ENCODE data around the gene ADCK1.
"Not testable (repeated sequence)": the region's sequence is repeated elsewhere in the genome, so short reads cannot be mapped to it uniquely, and the experiment has no call there.

Gene ADCK1

DNA sequence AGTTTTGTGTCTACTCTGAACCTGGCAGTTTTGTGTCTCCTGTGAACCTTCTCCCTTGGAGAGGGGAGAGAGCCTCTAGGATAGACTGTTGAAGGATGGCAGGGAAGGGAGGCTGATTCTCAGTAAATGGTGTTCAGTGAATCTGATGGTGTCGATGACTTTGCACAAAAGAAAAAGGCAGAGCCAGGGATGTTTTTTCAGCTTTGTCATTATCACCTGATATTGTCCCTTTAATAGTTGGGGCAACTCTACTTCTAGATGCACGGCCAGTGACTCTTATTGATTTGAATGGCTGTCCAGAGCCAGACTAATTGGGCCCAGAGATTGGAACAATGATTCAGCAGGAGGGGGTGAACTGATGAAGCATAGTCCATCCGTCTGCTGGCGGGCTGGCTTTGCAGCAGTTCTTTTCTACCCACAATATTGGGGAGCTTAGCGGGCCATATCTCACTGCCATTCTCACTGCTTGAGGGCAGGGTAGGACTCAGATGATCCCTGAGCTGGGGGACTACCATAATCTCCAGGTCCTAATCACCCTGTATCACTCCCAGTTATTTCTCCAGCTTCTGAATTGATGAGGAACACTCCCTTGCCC lies 93.1 kb downstream of the ADCK1 start:
- H3K4me3 ChIP-seq (ENCODE audit: low read depth, low read length) = no peak overlapping the region

DNA sequence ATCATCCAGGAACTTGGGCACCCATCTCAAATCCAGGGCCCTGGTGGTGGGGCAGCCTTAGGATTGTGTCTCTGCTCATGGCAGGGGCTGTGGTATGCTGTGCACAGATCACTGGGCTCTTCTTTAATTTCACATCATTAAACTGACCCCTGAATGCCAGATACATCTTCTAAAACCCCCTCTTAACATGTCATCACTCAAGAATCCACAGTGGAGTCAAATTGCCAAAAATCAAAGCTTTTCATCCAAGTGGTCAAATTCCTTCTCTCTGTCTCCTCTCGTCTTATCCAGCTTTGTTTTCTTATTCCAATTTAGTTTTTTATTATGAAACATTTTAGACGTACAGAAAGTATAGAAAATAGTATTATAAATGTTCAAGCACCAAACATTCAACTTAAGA lies 97.5 kb downstream of the ADCK1 start:
- no peak overlapping the region for H3K4me3 ChIP-seq (ENCODE audit: low read depth, low read length)

DNA sequence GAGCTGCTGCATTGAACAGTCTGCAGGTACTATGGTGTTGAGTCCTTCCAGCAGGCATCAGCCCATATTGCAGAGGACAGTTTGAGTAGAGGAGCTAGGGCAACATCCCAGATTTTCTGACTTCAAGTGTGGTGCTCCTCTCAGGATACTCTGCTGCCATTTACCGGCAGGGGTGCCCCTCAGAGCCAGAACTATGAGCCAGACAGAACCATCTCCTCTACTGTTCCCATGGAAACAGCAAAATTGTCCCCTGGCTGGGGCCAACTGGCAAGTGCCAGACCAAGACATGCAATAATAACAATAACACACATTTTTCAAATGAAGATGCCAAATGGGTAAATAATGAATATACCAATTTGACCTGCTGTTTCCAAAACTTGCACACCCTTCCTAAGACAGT lies 102.9 kb downstream of the ADCK1 start:
- no peak overlapping the region for H3K4me3 ChIP-seq (ENCODE audit: low read depth, low read length)

DNA sequence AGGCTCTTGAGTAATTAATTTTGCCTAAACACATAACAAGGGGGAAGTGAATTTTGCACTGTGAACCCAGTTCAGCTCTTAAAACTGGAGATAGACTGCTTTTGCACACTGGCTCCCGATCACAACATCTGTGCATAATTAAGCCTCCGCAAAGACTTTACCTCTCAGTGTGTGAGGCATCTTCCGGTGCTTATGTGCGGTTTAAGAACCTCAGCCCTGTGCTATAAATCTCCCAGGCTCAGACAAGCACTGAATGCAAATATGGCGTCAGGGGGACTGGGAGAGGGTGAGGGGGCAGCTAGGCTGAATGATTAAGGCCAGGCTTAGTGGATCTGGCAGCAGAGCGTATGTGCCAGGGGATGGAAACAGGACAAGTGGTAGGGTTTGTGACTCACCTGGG lies 103.3 kb downstream of the ADCK1 start:
- H3K4me3 ChIP-seq (ENCODE audit: low read depth, low read length) = no peak overlapping the region

DNA sequence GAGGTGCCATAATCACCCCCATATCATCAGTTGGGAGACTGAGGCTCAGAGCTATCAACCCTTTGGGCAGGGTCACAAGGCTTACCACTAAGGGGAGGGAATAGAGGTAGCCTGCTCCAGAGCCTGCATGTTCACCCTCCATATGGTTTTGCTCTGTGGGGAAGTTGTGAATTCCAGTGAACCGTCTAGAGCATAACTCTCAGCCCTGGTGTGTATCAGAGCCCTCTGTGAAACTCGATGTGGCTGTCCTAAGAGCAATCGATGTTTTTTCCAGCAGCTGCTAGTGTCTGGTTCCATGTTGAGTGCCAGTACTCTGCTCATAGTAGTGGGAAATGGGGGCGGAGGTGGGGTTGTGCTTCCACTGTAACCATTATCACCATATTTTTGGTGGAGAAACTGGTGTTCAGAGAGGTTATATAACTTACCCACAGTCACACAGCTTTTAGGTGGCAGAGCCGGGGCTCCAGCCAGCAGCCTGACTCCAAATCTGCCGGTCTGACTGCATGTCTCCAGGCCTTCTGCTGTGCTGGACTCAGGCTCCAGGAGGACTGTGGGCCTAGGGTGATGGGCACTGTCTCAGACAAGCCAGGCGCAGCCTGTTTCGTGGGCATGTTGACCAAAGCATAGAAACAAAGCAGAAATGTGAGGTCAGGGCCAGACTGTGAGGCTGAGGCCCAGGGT lies 104.2 kb downstream of the ADCK1 start:
- no peak overlapping the region for H3K4me3 ChIP-seq (ENCODE audit: low read depth, low read length)

DNA sequence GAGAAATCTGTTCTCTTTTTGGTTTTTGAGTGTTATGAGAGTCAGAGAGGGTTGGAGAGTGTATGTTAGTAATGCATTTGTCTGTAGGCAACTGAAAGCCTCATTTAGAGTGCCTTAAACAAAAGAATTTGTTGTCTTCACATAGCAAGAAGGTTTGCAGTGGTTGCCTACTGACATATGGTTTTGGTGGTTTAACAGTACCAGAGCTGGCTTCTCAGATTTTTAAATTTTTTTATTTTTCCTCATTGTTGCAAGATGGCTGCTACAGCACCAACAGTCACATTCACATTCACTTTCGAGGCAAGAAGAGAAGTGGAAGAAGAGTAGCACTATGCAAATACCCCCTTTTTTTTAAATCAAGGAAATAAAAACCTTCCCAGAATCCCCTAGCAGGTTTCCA lies 106.5 kb downstream of the ADCK1 start:
- H3K4me3 ChIP-seq (ENCODE audit: low read depth, low read length) = no peak overlapping the region

DNA sequence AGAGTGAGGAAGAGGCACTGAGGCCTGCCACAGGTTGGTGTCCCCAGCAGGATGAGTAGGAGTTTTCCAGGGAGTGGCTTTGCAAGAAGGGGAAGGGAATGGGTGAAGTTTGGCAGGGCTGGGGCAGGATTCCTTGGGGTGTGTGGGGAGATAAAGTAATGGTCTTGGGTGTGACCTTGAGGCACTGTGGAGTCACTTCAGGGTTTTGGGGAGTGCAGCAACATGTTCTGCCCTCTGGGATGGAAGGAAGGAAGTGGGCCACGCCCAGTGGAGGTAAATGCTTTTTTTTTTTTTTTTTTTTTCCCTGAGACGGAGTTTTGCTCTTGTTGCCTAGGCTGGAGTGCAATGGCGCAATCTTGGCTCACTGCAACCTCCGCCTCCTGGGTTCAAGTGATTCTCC lies 108.9 kb downstream of the ADCK1 start:
- no peak overlapping the region for H3K4me3 ChIP-seq (ENCODE audit: low read depth, low read length)

DNA sequence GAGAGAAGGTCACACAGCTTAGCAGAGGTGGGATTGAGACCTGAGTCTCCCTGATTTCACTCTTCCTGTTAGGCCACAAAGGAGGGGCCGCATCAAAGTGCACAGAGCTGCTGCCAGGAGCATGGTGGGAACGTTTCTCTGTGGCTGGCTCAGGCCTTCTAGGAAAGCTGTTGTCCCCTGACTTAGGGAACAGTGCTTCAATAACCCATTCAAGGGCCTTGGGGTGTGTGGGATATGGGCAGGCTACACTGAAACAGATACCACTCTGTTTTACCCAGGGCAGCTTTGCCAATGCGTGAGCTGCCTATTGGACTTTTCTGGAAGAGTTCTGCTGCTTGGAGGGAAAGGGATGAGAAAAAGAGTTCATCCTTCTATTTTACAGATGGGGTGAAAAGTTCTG lies 110.0 kb downstream of the ADCK1 start:
- H3K4me3 ChIP-seq (ENCODE audit: low read depth, low read length) = no peak overlapping the region

DNA sequence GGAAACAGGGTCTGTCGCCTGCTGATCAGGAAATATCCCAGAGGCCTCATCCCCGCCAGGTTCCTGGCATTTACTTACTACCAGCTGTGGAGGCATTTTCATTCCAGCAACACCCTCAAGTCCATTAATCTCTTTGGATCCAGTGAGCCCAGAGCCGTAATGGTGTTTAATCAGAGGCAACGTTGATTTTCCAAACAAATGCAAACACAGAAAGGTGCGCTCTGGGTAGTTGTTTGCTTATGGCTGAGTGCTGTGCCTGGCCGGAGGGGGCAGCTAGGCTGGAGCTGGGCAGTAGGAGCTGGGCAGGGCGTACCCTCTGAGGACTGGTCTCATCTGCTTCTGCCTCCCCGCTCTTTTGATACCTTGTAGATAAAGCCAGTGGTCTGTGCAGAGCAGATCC lies 110.6 kb downstream of the ADCK1 start:
- H3K4me3 ChIP-seq (ENCODE audit: low read depth, low read length) = no peak overlapping the region

DNA sequence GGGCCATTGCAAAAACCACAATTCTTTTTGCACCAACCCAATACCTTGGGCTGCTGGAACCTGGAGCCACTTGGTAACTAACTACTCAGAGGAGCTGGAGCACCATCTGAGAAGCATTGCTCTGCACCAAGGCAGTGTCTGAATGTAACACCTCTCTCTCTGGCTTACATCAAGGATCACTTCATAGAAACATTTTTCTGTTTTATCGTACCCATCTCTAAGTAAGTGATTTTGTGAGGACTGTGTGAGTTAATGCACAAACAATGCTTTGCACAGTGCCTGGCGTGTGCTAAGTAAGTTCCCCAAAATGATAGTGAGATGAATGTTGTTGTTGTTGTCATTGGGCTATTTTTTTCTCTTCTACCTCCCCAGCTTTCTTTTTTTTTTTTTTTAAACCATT lies 111.4 kb downstream of the ADCK1 start:
- H3K4me3 ChIP-seq (ENCODE audit: low read depth, low read length) = no peak overlapping the region

DNA sequence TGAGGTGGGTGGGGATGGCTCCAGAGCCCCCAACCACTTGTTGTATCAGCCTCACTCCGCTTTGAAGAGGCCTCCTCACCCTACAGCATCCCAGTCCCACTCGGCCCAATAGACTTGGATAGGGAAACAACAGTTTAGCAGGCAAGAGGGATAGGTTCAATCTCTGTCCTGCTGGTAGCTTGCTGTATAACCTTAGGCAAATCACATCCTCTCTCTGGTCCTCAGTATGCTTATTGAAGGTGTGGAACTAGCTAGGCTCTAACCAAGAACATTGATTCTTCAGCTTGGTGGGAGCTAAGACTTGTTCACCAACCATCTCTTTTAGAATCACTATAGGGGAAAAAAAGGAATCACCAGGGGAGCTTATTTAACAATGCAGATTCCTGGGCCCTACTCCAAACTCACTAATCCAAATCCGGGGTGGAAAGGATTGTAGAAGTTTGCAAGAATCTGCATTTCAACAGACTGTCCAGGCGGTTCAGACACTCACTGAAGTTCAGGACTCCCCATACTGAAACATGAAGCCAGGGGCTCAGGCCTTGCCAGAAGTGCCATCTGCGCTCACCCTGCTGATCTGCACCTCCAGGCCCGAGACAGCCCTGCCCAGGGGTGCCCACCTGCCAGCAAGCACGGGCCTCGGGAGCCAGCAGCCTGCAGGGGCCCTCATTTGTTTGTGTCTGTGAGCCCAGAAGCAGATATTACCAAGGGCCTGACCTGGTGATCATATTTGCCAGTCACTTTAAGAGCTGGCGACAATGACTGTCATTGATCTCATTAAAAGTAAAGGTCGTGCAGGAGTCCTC lies 113.0 kb downstream of the ADCK1 start:
- H3K4me3 ChIP-seq (ENCODE audit: low read depth, low read length) = no peak overlapping the region

DNA sequence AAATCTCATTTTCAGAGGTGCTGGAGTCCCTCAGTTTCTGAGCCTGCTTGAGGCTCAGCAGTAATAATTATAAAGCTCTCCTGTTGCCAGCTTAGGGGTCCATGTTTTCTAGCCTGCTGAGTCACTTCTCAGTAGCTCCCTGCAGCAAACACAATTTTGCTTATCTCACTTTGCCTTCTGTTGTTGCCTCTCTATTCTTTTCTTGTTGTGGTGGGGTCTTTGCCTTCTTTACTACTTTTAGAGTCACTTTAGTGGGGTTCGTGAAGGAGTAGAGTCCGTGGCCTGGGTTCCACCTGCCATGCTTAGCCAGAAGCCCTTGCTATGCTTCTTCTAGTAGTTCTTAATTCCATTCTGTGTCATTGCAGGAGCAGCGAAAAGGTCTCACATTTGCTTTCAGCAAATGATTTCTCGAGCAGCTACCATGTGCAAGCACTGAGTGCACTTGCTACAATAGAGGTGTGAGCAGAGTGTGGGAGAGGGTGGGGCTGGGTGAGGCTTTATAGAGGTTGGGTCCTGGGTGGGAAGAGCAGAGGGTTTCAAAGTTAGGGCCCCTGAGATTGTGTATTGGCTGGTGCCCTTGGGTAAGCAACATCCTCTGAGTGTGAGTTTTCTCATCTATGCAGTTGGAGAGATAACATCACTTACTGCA lies 114.3 kb downstream of the ADCK1 start:
- no peak overlapping the region for H3K4me3 ChIP-seq (ENCODE audit: low read depth, low read length)

DNA sequence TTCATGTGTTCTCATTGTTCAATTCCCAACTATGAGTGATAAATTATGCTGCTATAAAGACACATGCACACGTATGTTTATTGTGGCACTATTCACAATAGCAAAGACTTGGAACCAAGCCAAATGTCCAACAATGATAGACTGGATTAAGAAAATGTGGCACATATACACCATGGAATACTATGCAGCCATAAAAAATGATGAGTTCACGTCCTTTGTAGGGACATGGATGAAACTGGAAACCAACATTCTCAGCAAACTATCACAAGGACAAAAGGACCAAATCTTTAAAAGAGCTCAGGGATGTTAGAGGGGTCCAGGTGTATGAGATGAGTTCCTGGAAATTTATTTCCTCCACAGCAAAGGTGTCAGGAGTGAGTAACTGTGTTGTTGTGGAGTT lies 115.5 kb downstream of the ADCK1 start:
- H3K4me3 ChIP-seq (ENCODE audit: low read depth, low read length) = not testable (repeated sequence)

DNA sequence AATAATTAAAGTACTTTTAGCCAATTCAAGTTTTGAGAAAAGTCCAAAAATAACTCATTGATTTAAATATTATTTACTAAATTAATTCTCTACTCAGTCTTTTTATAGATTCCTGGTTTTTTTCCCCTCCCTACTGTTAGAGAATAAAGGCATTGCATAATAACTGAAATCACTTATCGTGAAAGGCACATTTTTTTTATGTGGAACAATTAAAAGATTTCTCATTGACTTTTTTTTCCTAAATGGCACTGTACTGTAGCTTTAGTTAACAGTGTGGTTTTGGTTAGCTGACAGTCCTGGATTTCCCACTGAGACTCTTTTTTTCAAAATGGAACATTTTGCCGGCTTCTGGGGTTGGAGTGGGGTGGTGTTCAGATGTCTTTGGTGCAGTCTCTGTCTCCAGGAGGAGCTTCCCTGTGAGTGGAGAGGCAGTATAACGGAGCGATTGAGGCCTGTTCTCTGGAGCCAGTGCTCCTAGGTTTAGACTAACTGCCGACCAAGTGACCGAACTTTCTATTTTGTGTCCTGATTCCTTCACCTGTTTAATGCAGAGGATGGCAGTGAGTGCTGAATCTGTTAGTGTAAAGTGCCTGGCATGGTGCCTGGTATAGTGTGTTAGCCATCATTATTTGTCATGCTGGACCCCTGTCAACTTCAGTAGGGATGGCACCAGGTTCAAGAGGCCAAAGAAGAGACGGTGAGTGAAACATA lies 117.7 kb downstream of the ADCK1 start:
- no peak overlapping the region for H3K4me3 ChIP-seq (ENCODE audit: low read depth, low read length)

DNA sequence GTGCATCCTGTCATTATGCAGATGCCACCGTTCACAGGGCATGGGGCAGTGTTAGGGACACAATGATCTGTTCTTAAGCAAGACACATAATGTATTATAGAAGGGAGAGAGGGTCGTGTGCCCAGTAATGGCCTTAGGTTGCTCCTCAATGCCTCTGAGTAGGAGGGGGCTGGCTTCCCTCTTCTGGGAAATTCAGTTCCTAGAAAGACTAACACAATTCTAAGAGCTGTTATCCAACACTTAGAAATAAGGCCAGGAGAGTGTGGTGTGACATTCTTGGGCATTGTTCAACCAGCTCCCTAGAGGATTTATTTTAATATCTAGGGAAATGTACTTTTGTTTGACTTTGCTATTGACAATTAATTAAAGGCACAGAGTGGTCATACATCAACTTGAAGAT lies 118.5 kb downstream of the ADCK1 start:
- no peak overlapping the region for H3K4me3 ChIP-seq (ENCODE audit: low read depth, low read length)

DNA sequence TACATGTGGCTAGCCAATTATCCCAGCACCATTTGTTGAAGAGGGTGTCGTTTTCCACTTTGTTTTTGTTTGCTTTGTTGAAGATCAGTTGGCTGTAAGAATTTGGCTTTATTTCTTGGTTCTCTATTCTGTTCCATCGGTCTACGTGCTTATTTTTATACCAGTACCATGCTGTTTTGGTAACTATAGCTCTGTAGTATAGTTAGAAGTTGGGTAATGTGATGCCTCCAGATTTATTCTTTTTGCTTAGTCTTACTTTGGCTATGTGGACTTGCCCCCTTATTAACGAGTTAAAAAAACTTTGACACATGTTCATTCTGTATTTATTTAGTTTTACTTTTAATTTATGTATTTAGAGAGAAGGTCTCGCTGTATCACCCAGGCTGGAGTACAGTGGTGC lies 120.4 kb downstream of the ADCK1 start:
- no peak overlapping the region for H3K4me3 ChIP-seq (ENCODE audit: low read depth, low read length)

DNA sequence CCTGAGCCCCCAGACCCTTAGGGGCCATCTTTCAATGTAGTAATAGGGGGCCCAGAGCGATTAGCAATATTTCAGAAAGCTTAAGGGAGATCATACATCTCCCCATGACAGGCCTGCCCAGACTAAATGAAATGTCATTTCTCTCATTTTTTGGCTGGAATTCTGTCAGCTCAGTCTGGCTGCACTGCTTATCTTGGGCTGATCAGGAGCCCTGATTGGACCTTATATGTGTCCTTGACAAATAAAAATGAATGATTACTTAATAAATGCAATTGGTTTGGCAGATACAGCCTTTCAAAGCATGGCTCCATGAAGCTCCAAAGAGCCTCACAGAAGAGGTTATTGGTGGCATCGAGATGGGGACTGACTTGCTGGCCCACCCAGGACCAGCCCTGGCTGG lies 121.9 kb downstream of the ADCK1 start:
- H3K4me3 ChIP-seq (ENCODE audit: low read depth, low read length) = no peak overlapping the region

DNA sequence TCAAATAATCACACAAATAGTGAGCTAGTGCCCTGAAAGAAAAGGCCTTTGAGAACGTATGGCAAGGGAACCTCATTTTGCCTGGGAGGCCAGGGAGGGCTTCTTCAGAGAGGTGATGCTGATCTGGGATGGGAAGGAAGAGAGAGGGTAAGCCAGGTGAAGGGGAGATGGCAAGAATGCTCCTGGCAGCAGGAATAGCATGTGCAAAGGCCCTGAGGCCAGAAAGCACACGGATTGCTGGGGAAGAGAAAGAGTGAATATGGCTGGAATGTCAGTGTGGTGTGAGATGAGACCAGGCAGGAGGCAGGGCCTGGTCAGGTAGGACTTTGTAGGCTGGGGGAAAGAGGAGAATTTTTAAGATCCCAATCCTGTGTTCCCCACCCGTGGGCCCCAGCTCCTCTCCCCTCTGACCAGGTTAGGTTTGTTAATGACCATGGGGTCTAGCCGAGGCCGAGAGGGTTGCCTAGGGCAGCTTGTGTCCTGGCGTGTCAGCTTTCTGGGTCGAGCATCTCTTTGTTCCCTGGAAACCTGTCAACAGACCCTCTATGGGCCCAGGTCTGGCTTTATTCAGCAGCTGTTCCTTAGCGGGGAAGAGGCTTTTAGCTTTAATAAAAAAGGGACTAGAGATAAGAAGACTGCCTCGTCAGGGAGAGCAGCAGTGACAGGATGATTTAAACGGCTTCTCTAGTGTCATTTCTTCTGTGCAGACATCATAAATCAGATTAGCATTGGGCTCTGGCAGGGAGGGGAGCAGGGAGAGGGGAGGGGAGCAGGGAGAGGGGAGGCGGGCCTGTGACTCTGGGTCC lies 123.4 kb downstream of the ADCK1 start:
- H3K4me3 ChIP-seq (ENCODE audit: low read depth, low read length) = no peak overlapping the region

DNA sequence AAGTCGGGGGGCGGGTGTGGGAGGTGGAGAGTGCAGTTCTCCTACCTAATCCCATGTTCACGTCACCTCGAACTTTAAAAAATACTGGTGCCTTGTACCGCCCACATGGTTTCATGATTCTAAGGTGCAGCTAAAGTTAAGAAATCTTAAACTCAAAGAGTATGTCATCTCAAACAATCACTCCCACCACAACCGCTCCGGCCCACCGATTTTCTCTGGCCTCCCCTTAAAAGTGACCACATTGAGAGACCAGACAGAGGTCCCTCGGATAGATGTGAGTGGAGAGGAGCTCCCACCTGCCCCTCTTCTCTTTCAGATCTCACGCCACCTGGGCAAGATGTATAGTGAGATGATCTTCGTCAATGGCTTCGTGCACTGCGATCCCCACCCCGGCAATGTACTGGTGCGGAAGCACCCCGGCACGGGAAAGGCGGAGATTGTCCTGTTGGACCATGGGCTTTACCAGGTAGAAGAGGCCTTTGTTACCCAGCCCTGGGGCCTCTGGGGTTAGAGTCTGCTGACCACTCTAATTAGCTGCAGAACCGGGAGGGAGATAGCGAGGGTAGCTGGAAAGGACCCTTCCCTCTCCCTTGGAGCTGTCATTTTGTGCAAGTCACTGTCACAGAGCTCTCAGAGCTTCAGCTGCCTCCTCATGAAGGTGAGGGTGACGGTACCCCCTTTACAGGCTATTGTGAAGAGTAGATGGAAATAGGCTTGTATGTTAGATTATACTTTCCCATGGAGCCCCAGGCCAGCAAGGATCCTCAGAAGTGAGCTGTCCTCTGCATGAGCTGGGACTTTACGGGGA lies 124.4 kb downstream of the ADCK1 start:
- H3K4me3 ChIP-seq (ENCODE audit: low read depth, low read length) = no peak overlapping the region

DNA sequence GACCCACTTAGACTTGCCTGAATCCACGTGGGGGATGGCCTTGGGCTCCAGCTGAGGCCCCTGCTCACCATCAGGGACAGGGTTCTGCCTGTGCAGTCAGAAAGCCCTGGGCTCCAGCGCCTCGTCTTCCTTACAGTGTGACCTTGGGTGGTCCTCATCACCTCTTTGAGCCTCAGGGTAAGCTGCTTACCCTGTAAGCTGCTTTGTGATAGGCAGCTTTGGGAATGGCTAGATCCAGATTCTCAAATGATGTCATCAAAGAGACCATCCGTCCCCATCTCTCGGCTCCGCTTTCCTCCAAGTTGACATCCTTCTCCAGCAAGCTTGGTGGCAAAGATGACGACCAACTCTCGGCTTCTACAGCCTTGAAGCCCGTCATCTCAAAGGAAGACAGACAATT lies 127.0 kb downstream of the ADCK1 start:
- H3K4me3 ChIP-seq (ENCODE audit: low read depth, low read length) = no peak overlapping the region
